ENCODE data around the gene ARL15.
A peak's percentile ranks its signal among the peaks of the same experiment; 100 is the strongest.
"Not testable (repeated sequence)": the region's sequence is repeated elsewhere in the genome, so short reads cannot be mapped to it uniquely, and the experiment has no call there.

Gene ARL15

GRCh38 chr5:54310433-54311175, at the start of gene ARL15:
Gene ARL15 (minus strand): TSS chr5:54310573.
- DNase-seq (peak; percentile 96), ATAC-seq (peak; percentile 97)

DNA sequence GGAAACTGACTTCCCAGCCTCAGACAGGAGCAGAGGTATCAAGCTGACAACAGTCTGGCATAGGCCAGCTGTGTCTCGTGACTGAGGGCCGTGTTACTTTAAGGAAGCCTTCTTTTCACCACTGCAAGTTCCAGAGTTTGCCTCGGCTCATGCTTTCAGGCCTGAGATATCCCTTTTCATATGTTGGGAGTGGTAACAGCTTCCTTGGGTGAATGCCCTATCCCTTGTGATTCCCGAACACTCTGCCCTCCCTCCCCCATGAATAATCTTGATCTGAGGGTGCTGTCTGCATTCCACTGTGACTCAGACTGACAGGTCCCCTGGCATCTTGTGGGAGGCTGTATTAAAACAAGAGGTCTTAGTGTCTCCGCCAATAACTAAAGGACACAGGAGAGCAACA, 49.7 kb upstream of the ARL15 start:
- ATAC-seq = no peak
- no peak for DNase-seq

- DNase-seq = no peak
- ATAC-seq = no peak
Observed at GRCh38 chr5:54357408-54358058, 47.2 kb upstream of the ARL15 start.

GRCh38 chr5:54353933-54354564, 43.7 kb upstream of the ARL15 start:
- not testable (repeated sequence) for ATAC-seq

DNA sequence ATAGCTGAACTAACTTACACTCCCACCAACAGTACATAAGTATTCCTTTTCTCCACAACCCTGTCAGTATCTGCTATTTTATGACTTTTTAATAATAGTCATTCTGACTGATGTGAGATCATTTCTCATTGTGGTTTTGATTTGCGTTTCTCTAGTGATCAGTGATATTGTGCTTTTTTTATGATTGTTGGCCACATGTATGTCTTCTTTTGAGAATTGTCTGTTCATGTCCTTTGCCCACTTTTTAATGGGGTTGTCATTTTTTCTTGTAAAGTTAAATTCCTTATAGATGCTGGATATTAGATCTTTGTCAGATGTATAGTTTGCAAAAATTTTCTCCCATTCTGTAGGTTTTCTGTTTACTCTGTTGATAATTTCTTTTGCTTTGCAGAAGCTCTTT, 42.2 kb upstream of the ARL15 start:
- ATAC-seq, DNase-seq: not testable (repeated sequence)

More at GRCh38 chr5:54353933-54354564, 43.7 kb upstream of the ARL15 start:
- DNase-seq = not testable (repeated sequence)

DNA sequence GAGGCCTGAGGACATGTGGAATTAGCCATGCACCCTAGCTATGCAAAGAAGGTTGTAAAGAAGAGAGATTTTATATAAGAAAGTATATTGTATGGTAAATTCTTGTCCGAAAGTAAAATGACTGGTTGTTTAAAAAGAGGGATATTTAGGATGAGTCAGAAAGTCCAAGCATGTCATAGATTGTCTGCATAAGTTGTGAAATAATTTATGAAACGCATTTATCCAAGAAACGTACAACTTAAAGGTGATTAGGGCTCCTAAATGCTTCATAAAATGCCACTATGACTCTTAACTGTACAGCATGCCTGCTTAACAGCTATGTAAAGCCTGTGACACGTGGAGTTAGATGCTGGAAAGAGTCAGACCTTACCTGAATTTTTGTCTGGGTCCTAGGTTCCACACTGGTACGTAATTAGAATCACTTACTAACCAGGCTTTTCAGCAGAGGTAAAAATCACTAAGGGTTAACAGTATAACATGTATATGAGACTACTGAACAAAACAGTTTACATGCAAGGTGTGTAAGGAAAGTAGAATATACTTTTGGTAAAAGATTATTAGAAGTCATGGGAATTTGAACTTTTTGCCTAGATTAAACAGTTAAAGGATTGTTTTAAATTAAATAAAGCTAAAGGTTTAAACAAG, 37.0 kb upstream of the ARL15 start:
- ATAC-seq (no peak), DNase-seq (no peak)

GRCh38 chr5:54344653-54345052, 34.3 kb upstream of the ARL15 start:
- no peak for DNase-seq
- ATAC-seq = no peak

DNA sequence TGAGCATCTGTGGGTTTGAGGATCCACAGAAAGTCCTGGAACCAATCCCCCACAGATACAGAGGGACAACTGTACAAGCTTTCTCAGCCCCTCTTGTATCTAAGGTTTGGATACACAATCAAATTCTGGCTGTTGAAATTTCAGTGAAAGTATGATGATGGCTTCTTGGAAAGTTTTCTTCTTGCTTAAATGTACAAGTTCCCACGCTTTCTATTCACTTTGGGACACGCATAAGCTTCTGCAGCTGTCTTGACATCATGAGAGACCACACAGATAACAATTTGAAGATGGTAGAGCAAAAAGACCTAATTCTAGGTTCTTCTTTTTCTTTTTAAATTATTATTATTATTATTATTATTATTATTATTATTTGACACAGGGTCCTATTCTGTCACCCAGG, 31.6 kb upstream of the ARL15 start:
- DNase-seq (no peak), ATAC-seq (no peak)

DNA sequence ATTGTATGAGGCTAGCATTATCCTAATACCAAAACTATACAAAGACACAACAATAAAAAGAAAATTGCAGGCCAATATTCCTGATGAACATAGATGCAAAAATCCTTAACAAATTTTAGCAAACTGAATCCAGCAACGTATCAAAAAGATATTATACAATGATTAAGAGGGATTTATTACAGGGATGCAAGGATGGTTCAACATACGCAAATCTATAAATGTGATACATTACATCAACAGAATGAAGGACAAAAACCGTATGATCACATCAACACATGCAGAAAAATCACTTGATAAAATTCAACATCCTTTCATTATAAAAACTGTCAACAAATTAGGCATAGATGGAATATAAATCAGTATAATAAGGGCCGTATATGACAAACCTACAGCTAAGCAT, 27.1 kb upstream of the ARL15 start:
- no peak for ATAC-seq
- no peak for DNase-seq

GRCh38 chr5:54332720-54333119, 22.3 kb upstream of the ARL15 start:
- no peak for DNase-seq

GRCh38 chr5:54329731-54330709, 19.6 kb upstream of the ARL15 start:
- ATAC-seq (no peak), DNase-seq (no peak)

More at GRCh38 chr5:54332720-54333119, 22.3 kb upstream of the ARL15 start:
- ATAC-seq = no peak

GRCh38 chr5:54326662-54327270, 16.4 kb upstream of the ARL15 start:
- DNase-seq (no peak), ATAC-seq (no peak)

GRCh38 chr5:54325610-54326311, 15.4 kb upstream of the ARL15 start:
- ATAC-seq (no peak), DNase-seq (no peak)

DNA sequence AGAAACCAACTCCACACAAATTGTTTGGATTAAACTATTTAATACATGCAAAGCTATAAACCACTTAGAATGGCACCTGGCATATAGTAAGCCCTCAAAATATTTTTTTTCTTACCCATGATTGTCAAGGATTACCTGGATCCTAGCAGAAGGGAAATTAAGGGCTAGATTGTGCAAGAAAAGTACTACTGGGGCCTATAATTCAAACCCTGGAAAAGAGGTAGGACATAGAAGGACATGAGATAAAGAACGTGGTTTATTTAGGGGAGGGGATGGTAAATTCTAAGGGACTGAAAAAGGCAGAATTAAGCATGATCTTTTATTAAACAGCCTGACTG, 14.9 kb upstream of the ARL15 start:
- ATAC-seq = no peak
- no peak for DNase-seq

GRCh38 chr5:54324651-54325271, 14.4 kb upstream of the ARL15 start:
- DNase-seq = no peak
- no peak for ATAC-seq

DNA sequence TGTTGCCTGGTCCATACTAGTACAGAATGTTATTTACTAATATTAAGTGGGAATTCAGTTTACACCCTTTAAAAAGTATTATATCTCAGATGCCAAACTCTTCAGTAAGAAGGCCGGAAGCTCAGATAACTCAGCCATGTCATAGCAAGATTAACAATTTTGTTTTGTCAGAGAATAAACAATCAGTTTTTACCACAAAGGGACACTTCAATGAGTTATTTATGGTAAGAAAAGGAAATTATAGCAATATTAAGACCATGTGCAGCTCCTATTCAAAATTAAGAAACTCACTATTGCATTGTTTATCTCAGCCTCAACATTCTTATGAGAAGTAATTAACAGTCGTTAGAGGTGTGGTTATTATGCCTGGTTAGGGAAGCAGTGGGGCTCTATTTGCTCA, 13.1 kb upstream of the ARL15 start:
- ATAC-seq (no peak), DNase-seq (no peak)

GRCh38 chr5:54320256-54320655, 9.9 kb upstream of the ARL15 start:
- DNase-seq (no peak), ATAC-seq (no peak)

GRCh38 chr5:54317511-54318260, 7.3 kb upstream of the ARL15 start:
- no peak for ATAC-seq
- no peak for DNase-seq

DNA sequence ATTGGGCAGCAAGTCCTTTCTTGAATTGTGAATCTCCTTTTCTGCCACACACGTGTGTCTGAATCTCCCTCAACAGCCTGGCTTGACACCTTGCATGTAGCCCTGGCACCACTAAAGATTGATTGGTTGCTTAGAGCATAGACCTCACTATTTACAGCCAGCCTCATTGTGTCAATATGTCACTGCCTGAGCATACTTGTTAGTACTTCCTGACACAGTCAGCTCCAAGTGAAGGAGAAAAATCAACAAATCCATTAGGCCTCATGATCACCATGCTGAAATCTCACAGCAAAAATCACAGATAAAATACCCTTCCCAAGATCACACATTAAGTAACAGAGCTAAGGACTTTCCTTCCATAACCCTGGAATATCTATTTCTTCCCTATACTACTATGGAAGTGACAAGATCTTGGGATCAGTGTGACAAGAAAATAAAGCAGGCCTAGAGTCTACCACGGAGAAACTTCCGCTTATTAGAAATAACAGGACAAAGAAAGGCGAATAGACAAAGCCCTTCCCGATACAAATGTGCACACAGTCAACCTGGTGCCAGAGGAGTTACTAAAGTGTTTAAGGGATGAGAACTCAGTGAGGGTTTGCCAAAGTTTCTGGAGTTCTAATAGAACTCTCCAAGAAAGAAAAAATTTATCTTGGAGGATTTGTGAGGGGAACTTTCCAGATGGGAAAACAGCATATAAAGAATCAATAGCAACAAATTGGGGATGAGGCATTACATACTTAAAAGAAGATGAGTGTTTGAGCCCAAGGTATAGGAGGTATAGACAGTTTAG, 5.6 kb upstream of the ARL15 start:
- no peak for ATAC-seq

More for the DNA sequence above, 5.6 kb upstream of the ARL15 start:
- DNase-seq = no peak
